ENCODE measurements around the gene ARMC9. TPM values are rescaled to one million over a fixed set of nuclear protein-coding genes. Genes with fewer than 3 reads are reported as not detected.

The ARMC9 gene
- total RNA-seq, 2 donors from 2014 or later = 6.9 to 10.1 TPM

GRCh38 chr2:231318954-231319353 is 120.5 kb downstream of the ARMC9 start:
- Histone ChIP-seq H3K27ac (no peak overlapping the region), H3K36me3 (replicated peaks in 1 of 2; ENCODE audit: insufficient read depth in 1 of 2, low read depth in 2 of 2) (no peaks in the 10 kb centered on the region), H3K27me3 (no peaks in the 10 kb centered on the region), H3K9me3 (no peaks in the 10 kb centered on the region), H3K4me3 (no peak overlapping the region), H3K4me1 (no peaks in the 10 kb centered on the region)
- WGBS, 2 donors = 69 to 98% methylated on average over 2 of the region's 2 CpGs
- intact Hi-C loops (cut with DNase I) = no loop called here
- TF ChIP-seq POLR2A (IDR thresholded peaks at IDR 0.05) (no peak), CTCF (IDR thresholded peaks at IDR 0.05) (no peak)
- DNase-seq (no peak), ATAC-seq (no peak)

- WGBS, 2 donors = 73 to 91% methylated on average over 1 of the region's 1 CpG
- no peaks in the 10 kb centered on the region for H3K27me3 ChIP-seq
- TF ChIP-seq POLR2A (IDR thresholded peaks at IDR 0.05) = no peak
- no peak for TF ChIP-seq CTCF (IDR thresholded peaks at IDR 0.05)
- H3K27ac ChIP-seq = no peak overlapping the region
- no peak for ATAC-seq
- H3K36me3 ChIP-seq (replicated peaks in 1 of 2; ENCODE audit: insufficient read depth in 1 of 2, low read depth in 2 of 2) = no peaks in the 10 kb centered on the region
- no peaks in the 10 kb centered on the region for H3K9me3 ChIP-seq
- intact Hi-C loops (cut with DNase I) = no loop called here
- no peak overlapping the region for H3K4me3 ChIP-seq
- no peak for DNase-seq
- no peaks in the 10 kb centered on the region for H3K4me1 ChIP-seq
These were observed 121.4 kb downstream of the ARMC9 start for GRCh38 chr2:231319867-231320266.

- Histone ChIP-seq H3K4me1 (no peaks in the 10 kb centered on the region), H3K4me3 (no peak overlapping the region), H3K27me3 (no peaks in the 10 kb centered on the region), H3K36me3 (replicated peaks in 1 of 2; ENCODE audit: insufficient read depth in 1 of 2, low read depth in 2 of 2) (no peaks in the 10 kb centered on the region), H3K9me3 (no peaks in the 10 kb centered on the region), H3K27ac (peak overlapping the region in 1 of 4 donors; percentile 47)
- TF ChIP-seq POLR2A (IDR thresholded peaks at IDR 0.05) = no peak
- WGBS, 2 donors = 47 to 59% methylated on average over 7 of the region's 7 CpGs
- intact Hi-C loops (cut with DNase I) = no loop called here
- ATAC-seq (peak; percentile 53), DNase-seq (peak; percentile 26 to 67 (median 54))
These were observed 122.6 kb downstream of the ARMC9 start for GRCh38 chr2:231321021-231321420.

- ATAC-seq = no peak
- Histone ChIP-seq H3K36me3 (replicated peaks in 1 of 2; ENCODE audit: insufficient read depth in 1 of 2, low read depth in 2 of 2) (no peaks in the 10 kb centered on the region), H3K27me3 (no peaks in the 10 kb centered on the region), H3K4me3 (no peak overlapping the region), H3K4me1 (no peaks in the 10 kb centered on the region), H3K27ac (peak overlapping the region in 1 of 4 donors; percentile 47), H3K9me3 (no peaks in the 10 kb centered on the region)
- intact Hi-C loops (cut with DNase I) = no loop called here
- 79 to 90% methylated on average over 22 of the region's 22 CpGs for WGBS, 2 donors
- peak in 2 of 4 donors; percentile 17 to 63 for DNase-seq
- TF ChIP-seq POLR2A (IDR thresholded peaks at IDR 0.05) (no peak), CTCF (IDR thresholded peaks at IDR 0.05) (no peak)
These were observed 123.3 kb downstream of the ARMC9 start for GRCh38 chr2:231321556-231322334.

GRCh38 chr2:231323316-231323715 is 124.9 kb downstream of the ARMC9 start:
- H3K4me3 ChIP-seq = no peak overlapping the region
- ATAC-seq = no peak
- H3K27me3 ChIP-seq = no peaks in the 10 kb centered on the region
- H3K9me3 ChIP-seq = no peaks in the 10 kb centered on the region
- WGBS, 2 donors = 81 to 95% methylated on average over 9 of the region's 9 CpGs
- TF ChIP-seq POLR2A (IDR thresholded peaks at IDR 0.05) = no peak
- TF ChIP-seq CTCF (IDR thresholded peaks at IDR 0.05) = no peak
- DNase-seq = no peak
- intact Hi-C loops (cut with DNase I) = no loop called here
- no peaks in the 10 kb centered on the region for H3K36me3 ChIP-seq (replicated peaks in 1 of 2; ENCODE audit: insufficient read depth in 1 of 2, low read depth in 2 of 2)
- no peaks in the 10 kb centered on the region for H3K4me1 ChIP-seq
- no peak overlapping the region for H3K27ac ChIP-seq

All from body of pancreas (tissue), 4 donors.